NCI-H1930 (cell line): ENCODE measurements around the gene SNX3.
"Not testable (repeated sequence)": the region's sequence is repeated elsewhere in the genome, so short reads cannot be mapped to it uniquely, and the experiment has no call there.

Source experiments
- DNase-seq, 2 experiments: peaks; one replicate each; lab custom pipeline; 2025; lab: John Stamatoyannopoulos, UW

The SNX3 gene

DNA sequence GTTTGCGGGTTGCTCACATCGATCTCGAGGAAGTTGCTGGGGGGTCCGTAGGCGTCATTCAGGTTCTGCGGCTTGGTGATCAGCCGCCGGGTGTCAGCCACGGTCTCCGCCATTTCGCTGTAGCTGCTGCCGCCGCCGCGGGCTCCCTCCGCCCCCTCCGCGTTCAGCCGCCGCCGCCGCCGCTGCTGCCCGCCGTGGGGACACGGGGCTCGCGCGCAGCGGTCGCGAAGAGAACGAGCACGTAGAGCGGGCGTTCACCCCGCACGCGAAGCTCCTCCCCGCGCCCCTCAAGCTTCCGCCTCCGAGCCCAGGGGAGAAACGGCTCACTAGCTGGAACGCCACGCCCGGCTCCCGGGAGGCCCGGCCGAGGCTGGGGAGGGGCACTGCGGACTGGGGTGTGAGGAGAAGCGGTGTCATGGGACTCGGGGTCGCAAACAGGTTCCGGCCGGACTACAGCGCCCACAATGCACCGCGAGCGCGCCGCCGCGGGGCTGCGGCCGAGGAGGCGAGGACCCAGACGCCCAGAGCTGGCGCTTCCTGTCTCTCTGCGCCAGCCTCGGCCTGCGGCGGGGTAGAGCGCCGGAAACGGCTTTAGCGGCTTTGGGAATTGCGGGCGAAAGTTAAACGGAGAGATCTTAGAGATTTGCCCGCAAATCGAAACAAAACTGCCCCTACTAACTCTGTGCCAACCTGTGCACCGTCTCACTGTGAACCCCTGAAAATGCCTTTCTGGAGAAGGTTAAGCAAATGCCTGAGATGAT lies at the start of gene SNX3:
Gene SNX3, minus strand, starts transcription at position 232 of the 761 bp plus-strand sequence. Its CDS starts 119 bp downstream, at position 113.
- peak; percentile 92 to 93 for DNase-seq

DNA sequence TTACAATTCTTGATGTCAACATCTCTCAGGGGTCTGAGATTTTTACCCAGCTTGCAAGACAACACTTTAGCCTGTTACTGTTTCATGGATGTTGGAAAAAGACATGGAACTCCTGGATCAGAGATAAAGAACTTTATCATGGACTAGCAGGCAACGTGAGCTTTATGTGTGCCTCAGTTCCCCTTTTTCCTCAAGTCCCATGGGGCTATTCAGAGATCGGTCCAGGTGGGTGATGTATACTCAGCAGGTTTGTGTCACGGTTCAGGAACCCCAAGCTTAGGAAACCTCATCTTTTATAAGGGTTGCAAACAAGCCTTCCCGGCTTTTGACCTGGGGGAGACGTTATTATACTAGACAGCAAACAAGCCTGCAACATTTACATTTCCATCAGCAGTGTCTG lies 49.0 kb upstream of the SNX3 start:
- no peak for DNase-seq

DNA sequence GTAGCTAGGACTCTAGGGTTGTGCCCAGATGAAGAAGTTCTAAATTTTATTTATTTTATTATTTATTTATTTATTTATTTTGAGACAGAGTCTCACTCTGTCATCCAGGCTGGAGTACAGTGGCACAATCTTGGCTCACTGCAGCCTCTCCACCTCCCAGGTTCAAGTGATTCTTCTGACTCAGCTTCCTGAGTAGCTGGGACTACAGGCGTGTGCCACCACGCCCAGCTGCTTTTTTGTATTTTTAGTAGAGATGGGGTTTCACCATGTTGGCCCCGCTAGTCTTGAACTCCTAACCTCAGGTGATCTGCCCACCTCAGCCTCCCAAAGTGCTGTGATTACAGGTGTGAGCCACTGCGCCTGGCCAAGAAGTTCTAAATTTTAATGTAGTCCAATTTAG lies 47.8 kb upstream of the SNX3 start:
- DNase-seq = not testable (repeated sequence)

DNA sequence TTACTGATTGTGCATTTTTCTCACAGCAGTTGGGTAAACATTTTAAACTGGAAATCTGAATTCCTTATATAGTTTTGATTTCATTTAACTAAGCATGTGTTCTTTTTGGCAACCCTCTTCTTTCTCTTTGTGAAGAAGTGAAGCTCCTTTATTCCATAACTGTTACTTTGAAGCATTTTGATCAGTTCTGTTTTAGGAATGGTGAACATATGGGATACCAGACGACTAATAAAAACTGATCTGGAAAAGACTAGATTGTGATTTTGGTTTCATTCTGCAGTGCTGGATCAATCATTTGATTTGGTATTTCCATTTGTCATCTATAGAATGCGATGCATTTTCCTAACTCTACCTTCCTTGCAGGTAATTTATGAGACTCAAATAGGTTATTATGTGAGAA lies 43.8 kb upstream of the SNX3 start:
- no peak for DNase-seq

DNA sequence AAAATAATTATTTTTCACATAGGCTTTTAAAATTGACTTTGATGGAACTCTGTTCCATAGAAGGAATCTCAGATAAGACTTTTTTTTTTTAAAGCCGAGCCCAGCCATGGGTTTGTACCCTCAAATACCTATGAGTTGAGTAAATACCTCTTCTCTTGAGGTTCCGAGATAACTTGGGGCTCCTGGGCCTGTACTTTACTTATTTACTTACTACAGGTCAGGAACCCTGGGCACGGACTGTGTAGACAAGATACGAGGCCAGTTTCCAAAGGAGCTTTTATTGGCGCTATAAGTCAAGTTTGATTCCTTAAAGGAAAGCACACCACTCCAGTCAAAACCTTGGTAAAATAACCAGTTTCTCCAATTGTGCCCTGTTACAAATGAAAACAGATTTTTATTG lies 41.5 kb upstream of the SNX3 start:
- no peak for DNase-seq

DNA sequence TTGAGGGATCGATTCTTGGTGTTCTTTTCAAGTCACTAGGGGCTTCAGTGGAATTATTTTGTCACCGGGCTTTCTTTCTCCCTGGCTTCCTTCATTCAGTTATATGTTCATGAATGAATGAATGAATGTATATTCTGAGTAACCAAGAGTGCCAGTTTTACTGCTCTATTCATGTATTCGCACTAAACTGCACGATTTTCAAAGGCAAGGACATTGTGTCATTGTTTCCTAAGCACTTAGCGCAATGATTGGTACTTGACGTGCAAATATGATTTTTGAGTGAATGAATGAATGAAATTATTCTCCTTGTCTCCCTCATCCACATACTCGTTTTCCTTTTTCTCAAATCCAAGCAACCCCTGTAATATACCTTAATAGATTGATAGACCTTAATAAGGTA lies 34.8 kb upstream of the SNX3 start:
- no peak for DNase-seq

DNA sequence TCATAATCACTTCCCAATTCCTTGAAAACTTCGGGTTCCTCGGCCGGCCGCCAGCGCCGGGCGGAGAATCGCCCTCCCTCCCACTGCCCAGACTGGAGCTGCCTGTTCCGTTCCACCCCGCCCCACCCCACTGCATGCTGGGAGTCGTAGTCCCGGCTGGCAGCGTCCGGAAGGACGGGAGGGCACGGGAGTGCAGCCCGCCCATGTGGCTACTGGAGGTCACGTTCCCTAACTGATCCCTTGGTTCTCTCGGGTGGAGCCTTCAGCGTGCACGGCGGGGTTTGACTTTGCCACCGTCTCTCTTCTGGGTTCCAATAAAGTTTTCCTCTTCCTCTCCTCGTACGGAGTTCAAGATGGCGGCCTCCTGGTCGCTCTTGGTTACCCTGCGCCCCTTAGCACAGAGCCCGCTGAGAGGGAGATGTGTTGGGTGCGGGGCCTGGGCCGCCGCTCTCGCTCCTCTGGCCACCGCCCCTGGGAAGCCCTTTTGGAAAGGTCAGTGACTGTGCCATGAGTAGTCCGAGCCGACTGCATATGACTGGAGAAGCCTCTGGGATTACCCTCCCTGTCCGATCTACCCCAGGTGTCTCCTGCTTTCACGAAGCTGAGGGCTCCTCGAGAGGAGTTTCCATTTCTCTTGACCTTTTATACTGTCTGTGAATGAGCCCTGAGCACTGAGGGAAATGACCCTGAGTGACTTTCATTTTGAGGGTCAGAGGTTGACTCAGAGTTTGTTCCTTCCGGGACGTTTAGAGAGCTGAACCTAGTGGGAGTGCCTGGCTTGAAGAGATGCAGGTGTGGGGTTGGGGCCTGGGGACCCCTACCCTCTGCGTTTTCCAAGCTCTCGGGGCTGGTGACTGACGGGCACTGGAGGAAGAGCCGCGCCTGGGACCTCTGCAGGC lies 34.1 kb upstream of the SNX3 start, which contains the start of gene AFG1L:
Gene AFG1L, plus strand, starts transcription at position 328 of the 899 bp plus-strand sequence. Its CDS starts 26 bp downstream, at position 354.
- peak; percentile 63 to 68 for DNase-seq

DNA sequence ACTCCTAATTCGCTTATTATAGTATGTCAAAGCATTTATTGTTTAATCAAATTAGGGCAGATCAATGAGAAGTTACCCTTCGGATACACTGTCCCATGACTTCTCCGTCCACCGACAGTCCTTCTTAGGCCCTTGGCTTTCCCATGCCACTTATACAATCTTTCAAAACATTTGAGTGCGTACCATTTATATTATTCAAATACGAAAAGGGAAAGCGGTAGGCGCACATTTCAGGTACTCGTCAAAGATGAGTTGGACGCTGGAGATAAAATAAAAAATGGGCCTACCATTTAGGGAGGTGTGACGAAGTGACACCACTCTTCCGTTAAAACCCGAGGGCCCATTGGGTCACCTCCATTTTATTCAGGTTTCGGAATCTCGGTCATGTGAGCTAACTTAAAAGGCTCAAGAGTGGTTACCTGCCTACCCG lies 33.5 kb upstream of the SNX3 start:
- DNase-seq = no peak

DNA sequence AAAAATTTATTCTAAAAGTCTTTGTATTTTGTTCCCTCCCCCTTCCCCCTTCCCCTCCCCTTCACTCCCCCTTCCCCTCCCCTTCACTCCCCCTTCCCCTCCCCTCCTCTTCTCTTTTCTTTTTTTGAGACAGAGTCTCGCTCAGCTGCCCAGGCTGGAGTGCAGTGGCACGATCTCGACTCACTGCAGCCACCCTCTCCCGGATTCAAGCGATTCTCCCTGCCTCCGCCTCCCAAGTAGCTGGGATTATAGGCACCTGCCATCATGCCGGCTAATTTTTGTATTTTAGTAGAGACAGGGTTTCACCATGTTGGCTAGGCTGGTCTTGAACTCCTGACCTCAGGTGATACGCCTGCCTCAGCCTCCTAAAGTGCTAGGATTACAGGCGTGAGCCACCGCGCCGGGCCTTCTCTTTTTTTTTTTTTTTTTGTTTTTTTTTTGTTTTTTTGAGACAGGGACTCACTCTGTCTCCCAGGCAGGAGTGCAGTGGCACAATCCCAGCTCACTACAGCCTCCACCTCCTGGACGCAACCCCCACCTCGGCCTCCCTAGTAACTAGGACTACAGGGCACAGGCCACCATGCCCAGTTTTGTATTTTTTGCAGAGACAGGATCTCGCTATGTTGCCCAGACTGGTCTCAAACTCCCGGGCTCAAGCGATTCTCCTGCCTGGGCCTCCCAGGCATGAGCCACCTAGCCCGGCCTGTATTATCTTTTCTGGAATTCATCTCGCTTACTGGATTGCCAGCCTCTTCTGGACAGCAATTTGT lies 32.9 kb upstream of the SNX3 start:
- DNase-seq = no peak

DNA sequence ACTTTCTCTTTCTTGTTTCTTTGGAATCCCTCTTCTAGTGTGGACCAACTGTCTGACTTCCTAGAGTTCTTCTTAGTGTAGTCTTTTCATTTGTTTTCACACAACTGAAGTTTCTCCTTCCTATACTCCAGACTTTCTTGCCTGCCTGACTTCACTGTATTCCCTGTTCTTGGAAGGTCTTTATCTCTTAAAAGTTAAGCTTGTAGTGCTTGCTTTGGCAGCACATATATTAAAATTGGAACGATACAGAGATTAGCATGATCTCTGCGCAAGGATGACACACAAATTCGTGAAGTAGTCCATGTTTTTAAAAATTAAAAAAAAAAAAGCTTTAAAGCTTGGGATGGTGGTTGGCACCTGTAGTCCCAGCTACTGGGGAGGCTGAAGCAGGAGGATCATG lies 31.7 kb upstream of the SNX3 start:
- DNase-seq = not testable (repeated sequence)

DNA sequence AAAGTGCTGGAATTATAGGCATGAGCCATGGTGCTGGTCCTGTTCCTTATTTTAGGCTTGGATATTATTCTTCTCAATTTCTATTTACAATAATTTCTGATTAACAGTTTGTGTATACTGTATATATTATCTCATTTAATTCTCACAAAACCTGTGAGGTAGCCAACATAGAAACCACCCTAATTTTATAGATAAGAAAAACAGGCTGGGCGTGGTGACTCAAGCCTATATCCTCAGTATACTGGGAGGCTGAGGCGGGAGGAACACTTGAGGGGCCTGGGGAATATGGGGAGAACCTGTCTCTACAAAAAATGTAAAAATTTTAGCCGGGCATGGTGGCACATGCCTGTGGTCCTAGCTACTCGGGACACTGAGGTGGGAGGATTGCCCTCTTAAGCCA lies 30.3 kb upstream of the SNX3 start:
- DNase-seq = no peak

DNA sequence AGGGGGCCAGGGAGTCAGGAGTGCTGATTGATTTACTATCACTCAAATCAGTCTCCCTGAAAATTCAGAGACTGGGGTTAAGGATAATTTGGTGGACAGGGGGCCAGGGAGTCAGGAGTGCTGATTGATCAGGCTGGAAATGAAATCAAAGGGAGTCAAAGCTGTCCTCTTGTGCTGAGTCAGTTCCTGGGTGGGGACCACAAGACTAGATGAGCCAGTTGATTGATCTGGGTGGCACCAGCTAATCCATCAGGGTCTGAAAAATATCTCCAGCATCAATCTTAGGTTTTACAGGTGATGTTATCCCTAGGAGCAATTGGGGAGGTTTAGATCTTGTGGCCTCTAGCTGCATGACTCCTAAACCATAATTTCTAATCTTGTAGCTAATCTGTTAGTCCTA lies 27.9 kb upstream of the SNX3 start:
- no peak for DNase-seq

DNA sequence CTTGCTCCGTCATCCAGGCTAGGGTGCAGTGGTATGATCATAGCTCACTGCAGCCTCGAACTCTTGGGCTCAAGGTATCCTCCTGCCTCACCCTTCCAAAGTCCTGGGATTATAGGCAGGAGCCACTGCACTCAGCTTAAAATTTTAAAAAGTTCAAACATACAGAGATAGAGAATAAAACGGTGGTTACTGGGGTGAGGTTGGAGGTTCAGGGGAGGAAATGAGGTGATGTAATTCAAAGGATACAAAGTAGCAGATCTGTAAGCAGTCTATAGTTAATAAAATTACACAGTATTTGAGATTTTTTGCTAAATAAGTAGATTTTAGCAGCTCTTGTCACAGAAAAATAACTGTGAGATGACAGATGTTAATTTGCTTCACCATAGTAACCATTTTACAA lies 26.5 kb upstream of the SNX3 start:
- DNase-seq = no peak

DNA sequence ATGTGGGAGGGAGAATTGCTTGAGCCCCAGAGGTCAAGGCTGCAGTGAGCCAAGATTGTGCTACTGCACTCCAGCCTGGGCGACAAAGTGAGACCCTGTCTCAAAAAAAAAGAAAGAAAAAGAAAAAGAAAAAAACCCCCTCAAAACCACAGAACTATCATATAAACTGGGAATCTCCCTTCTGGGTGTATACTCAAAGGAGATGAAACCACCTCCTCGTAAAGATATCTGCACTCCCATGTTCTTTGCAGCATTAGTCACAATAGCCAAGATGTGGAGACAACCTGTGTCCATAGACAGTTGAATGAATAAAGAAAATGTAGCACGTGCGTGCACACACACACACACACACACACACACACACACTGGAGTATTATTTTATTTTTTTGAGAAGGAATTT lies 25.5 kb upstream of the SNX3 start:
- no peak for DNase-seq

DNA sequence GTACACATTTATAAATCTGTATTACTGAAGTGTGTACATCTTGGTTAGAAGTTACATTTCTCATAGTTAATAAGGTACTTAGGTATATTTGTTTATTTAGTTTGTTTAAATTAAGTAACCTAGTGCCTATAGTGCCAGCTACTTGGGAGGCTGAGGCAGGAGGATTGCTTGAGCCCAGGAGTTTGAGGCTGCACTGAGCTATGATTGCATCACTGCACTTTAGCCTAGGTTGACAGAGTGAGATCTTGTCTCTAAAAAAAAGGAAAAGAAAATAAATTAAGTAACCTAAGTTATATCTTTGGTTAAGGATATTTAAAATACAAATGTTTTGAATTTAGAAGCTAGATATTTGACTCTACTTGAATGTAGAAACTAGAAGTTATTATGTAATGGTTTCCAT lies 24.5 kb upstream of the SNX3 start:
- DNase-seq = no peak

DNA sequence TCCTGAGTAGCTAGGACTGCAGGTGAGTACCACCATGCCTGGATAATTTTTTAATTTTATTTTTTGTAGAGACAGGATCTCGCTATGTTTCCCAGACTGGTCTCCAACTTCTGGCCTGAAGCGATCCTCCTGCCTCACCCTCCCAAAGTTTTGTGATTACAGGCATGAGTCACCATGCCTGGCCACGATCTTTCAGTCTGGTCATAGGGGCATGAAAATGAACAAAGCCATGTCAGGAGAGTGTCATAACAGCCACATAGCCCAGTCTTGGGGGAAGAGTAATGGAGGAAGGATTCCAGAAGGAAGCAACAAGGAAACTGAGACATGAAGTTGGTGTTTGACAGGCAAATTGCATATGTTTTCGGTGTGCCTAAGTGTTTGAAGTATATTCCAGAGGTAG lies 17.0 kb upstream of the SNX3 start:
- no peak for DNase-seq

DNA sequence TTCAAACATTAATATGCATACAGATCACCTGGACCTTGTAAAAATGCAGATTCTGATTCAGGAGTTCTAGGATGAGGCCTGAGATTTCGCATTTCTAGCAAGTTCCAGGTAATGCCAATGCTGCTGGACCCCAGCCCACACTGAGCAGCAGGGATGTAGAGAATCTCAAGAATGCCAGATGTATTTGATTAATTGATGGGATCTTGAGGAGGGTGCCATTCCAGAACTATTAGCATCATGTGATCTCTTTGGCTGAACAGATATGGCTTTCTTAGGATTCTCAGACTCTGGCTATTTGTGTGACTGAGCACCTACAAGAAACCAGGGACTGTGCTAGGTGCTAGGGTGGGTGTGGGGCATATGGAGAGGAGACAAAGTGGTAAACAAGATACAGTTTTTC lies 16.5 kb upstream of the SNX3 start:
- no peak for DNase-seq

DNA sequence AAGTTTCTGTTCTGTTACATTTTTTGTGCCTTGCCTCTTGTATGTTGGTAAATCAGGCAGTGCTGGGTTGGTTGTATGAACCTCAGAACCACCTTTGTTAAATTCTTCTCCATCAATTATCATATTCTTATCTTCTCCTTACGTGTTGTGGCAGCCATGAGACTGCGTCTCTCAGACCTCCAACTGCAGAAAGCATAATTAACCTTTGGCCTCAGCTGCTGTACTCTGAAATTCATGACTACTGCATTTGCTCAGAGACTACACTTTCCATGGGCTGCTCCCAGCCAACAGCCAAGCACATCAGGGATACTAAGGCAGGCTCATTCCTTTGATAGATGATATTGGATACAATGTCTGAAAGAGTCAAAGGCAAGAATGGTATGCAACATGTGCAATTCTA lies 15.1 kb upstream of the SNX3 start:
- DNase-seq = no peak

DNA sequence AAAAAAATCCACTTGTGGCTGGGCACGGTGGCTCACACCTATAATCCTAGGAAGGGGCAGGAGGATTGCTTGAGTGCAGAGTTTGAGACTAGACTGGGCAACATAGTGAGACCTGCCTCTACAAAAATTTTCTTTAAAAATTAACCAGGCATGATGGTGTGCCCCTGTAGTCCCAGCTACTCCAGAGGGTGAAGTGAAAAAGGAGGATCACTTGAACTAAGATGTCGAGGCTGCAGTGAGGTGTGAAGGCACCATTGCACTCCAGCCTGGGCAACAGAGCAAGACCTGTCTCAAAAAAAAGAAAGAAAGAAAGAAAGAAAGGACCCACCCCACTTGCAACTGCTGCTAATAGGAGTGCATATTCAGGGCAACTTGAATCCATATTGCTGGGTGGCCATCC lies 13.7 kb upstream of the SNX3 start:
- no peak for DNase-seq

DNA sequence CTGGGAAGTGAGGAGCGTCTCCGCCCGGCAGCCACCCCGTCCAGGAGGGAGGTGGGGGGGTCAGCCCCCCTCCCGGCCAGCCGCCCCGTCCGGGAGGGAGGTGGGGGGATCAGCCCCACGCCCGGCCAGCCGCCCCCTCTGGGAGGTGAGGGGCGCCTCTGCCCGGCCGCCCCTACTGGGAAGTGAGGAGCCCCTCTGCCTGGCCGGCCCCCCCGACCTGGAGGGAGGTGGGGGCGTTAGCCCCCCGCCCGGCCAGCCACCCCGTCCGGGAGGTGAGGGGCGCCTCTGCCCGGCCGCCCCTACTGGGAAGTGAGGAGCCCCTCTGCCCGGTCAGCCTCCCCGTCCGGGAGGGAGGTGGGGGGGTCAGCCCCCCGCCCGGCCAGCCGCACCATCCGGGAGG lies 9.1 kb upstream of the SNX3 start:
- not testable (repeated sequence) for DNase-seq

DNA sequence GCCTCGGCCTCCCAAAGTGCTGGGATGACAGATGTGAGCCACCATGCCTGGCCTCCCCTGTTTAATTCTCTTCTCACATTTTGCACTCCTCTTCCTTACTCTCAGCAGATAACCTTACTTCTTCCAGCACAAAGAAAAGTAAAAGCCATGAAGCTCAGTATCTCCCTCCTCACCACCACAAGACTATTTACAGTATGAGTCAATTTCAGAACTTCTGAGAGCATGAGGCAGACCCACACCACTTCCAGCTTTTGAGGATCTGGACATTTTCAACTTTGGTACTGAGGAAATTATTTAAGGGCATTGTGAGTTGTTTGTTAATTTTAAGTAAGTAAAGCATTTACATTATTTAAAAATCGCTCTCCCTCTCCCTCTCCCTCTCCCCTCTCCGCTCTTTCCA lies 8.0 kb upstream of the SNX3 start:
- no peak for DNase-seq

DNA sequence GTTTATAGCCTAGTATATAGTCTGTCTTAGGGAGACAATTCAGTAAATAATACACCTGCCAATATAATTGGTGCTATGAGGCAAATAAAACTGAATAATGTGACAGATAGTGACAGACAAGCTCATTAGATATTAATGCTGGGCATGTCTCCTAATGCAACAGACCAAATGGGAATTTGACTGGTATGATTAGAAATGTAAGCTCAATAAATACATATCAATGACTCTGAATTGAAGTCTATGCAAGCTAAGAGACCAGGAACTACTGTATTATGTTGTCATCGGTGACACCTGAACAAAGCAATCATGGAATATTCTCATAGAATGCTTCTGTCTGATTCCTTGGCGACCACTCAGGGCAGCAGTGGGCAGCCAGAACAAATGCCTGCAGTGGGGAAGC lies 2.5 kb upstream of the SNX3 start:
- DNase-seq = no peak
